GM12892 (cell line): ENCODE results near the gene HOXB6.

Experiments used
- DNase-seq: peaks from one replicate; pipeline ENCODE4 v3.0.0; 2011; ENCODE audit not compliant: insufficient read length
- FAIRE-seq: peaks from 2 replicates; lab custom pipeline; 2011; peaks lifted over from hg19 to GRCh38; lab: Jason Lieb, UNC
- POLR2A ChIP-seq: IDR thresholded peaks from 2 replicates; pipeline ENCODE4 v1.6.1; 2011; ENCODE audit warnings: low read depth, low read length, control low read depth
- POLR2AphosphoS5 ChIP-seq: IDR thresholded peaks from 2 replicates; pipeline ENCODE4 v1.6.1; 2011; ENCODE audit warnings: low read depth, low read length, control low read depth
- TAF1 ChIP-seq: IDR thresholded peaks from 2 replicates; pipeline ENCODE4 v1.6.1; 2011; ENCODE audit warnings: low read depth, mild to moderate bottlenecking, control low read depth, low read length, borderline replicate concordance

Gene HOXB6

GRCh38 chr17:48577330-48577945 lies 27.3 kb downstream of the HOXB6 start:
- FAIRE-seq (no peak), DNase-seq (no peak)
- TF ChIP-seq POLR2A = no peak
- no peak for TF ChIP-seq POLR2AphosphoS5
- TF ChIP-seq TAF1 = no peak

DNA sequence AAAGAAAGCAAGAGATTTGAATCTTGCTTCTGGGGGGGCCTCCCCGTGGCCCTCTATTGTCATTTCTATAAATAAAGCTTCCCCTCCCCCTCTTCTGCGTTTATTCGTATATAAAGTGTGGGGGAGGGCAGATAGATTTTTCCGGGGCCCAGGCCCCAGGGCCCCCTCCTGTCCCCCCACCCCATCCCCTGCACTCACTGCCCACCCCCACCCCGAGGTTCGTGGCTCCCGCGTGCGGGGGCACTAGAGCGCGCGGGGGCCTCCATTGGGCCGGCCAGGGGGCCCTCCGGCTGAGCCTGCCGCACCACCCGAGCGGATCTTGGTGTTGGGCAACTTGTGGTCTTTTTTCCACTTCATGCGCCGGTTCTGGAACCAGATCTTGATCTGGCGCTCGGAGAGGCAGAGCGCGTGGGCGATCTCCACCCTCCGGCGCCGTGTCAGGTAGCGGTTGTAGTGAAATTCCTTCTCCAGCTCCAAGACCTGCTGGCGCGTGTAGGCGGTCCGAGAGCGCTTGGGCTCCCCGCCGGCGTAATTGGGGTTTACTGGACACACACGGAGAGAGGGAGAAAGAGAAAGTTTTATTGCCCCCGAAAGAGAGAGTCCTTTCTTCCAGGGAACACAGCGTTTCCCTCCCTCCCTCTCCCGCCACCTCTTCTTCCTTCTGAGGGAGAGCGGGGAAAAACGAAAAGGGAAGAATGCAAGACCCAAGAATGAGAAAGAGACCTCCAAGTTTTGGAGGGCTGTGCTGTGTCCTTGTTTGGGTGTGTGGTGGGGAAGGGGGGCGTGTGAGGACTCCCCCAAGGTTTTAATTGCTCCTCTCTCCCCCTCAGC lies 28.1 kb downstream of the HOXB6 start:
- DNase-seq (no peak), FAIRE-seq (no peak)
- TF ChIP-seq POLR2AphosphoS5 (no peak), POLR2A (no peak), TAF1 (no peak)

- no peak for TF ChIP-seq POLR2AphosphoS5
- TF ChIP-seq TAF1 = no peak
- TF ChIP-seq POLR2A = no peak
- DNase-seq (no peak), FAIRE-seq (peak; percentile 48)
Observed at GRCh38 chr17:48575673-48576478, 28.9 kb downstream of the HOXB6 start.

GRCh38 chr17:48575066-48575582 lies 29.7 kb downstream of the HOXB6 start:
- no peak for TF ChIP-seq POLR2AphosphoS5
- no peak for TF ChIP-seq TAF1
- no peak for TF ChIP-seq POLR2A
- DNase-seq (no peak), FAIRE-seq (peak; percentile 9)

DNA sequence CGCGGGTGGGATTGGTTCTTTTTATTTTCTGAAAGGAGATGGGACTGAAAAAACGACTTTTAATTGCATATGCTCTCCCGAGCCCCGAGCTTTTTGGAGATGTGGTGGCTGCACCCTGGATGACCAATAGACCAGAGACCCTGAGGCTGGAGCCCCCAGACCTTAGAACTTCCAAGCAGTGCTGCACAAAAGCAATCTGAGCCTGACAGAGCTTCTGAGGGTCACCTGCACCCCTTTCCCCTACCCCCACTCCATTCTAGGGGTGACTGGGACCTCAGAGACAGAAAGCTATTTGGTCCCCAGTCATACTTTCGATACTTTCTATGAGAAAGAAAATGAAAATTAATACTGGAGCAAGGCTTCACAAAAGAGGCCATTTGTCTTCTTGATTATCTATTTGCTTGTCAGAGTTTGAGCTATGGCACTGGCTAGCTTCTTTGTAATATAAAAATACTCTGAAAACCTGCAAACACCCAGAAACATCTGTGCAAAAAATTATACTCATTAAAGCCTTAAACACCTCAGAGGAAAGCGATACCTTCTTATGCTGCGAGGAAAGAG lies 30.2 kb downstream of the HOXB6 start:
- FAIRE-seq (no peak), DNase-seq (no peak)
- TF ChIP-seq POLR2A = no peak

GRCh38 chr17:48571826-48572417 lies 32.9 kb downstream of the HOXB6 start:
- no peak for TF ChIP-seq POLR2A
- TF ChIP-seq POLR2AphosphoS5 = no peak
- no peak for TF ChIP-seq TAF1
- DNase-seq = no peak
- FAIRE-seq = no peak

DNA sequence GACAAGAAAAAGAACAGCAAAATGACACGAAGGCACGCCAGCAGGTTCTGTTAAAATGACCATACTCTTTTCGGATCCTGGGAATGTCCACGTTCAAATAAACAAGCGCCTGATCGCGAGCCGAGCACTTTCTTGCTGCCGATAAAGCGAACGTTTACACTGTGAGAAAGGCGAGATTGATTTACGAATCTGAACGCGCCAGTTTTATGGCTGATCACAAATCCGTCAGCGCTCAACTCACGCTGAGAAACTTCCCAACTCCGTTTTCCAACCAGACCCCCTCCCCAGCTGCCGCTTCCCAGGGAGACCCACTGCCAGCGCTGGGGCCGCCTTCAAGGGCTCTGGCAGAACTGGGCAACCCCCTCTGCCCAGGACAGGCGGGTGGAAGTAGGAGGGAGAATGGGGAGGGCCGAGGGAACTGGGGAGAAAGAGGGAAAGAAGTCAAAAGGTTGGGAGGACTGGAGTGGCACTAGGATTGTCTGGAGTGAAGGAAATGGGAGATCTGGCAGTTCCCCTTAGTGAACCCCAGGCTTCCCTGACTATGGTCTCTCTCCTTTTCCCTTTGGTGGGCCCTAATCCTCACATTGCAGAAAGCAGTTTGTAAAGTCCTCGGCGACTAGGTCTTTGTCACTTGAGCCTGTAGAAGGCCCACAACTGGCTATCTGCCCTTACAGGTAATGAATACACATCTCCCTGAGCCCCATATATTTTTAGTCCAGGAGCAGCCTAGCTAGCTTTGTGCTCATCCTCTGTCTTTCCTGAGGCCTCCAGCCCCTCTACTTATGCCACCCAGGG lies 33.6 kb downstream of the HOXB6 start:
- FAIRE-seq (no peak), DNase-seq (no peak)
- TF ChIP-seq TAF1 (no peak), POLR2AphosphoS5 (no peak), POLR2A (no peak)

GRCh38 chr17:48570325-48571023 lies 34.3 kb downstream of the HOXB6 start:
- DNase-seq (no peak), FAIRE-seq (no peak)
- TF ChIP-seq TAF1 = no peak
- TF ChIP-seq POLR2A = no peak
- TF ChIP-seq POLR2AphosphoS5 = no peak

GRCh38 chr17:48569674-48570324 lies 35.0 kb downstream of the HOXB6 start:
- DNase-seq (no peak), FAIRE-seq (no peak)
- TF ChIP-seq POLR2A (no peak), TAF1 (no peak), POLR2AphosphoS5 (no peak)
